Liver (tissue), 3 donors: Measurements from ENCODE around the gene SLC32A1.

Experiments
- JUND ChIP-seq, 2 donors: IDR thresholded peaks; 2 replicates each; pipeline ENCODE4 v1.6.1; 2016; ENCODE audit warnings: antibody characterized with exemption in 2 of 2
- TF ChIP-seq, protein P1 (sequence below): fragments of 150-350 bp; IDR thresholded peaks from 2 replicates; pipeline ENCODE4 v1.5.1; 2017; ENCODE audit warnings: improper control_type of control experiment, low read depth, low read length; ENCODE audit not compliant: missing input control
- TF ChIP-seq, protein P2 (sequence below): IDR thresholded peaks from 2 replicates; pipeline ENCODE4 v1.6.1; 2016; ENCODE audit warnings: antibody characterized with exemption
- TF ChIP-seq, protein P3 (sequence below): IDR thresholded peaks from 2 replicates; pipeline ENCODE4 v1.6.1; 2016; ENCODE audit warnings: antibody characterized with exemption, mild to moderate bottlenecking
- TF ChIP-seq, protein P4 (sequence below): IDR thresholded peaks from 2 replicates; pipeline ENCODE4 v1.6.1; 2016; ENCODE audit warnings: antibody characterized with exemption
- TF ChIP-seq, protein P5 (sequence below): IDR thresholded peaks from 2 replicates; pipeline ENCODE4 v1.6.1; 2016; ENCODE audit warnings: antibody characterized with exemption
- donor health status: healthy.
- donor health status: healthy.

DNA sequence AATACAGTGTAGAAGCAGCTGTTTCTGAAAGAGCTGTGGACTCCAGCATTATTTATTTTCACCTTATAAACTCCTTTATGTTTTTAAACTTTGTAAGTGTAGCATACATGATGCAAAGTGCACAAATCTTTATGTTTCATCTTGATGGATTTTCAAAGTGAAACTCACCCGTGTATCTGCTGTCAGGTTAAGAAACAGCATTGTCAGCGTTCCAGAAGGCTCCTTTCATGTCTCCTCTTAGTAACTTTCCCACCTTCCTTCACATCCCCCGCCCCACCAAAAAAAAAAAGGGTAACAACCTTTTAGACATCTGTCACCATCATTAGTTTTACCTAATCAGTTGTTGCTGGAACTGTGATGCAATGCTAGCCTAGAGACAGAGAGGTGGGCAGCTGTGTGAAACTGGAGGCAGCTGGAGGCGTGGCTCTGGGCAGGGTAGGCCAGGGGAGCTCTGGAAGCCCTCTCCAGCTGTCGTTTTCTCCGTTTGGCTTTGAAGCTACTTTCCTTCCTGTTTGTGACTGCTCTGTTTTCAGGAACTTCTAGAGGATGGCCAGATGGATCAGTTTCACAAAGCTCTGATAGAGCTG, 31.1 kb downstream of the SLC32A1 start:
- TF ChIP-seq, protein P1, sequence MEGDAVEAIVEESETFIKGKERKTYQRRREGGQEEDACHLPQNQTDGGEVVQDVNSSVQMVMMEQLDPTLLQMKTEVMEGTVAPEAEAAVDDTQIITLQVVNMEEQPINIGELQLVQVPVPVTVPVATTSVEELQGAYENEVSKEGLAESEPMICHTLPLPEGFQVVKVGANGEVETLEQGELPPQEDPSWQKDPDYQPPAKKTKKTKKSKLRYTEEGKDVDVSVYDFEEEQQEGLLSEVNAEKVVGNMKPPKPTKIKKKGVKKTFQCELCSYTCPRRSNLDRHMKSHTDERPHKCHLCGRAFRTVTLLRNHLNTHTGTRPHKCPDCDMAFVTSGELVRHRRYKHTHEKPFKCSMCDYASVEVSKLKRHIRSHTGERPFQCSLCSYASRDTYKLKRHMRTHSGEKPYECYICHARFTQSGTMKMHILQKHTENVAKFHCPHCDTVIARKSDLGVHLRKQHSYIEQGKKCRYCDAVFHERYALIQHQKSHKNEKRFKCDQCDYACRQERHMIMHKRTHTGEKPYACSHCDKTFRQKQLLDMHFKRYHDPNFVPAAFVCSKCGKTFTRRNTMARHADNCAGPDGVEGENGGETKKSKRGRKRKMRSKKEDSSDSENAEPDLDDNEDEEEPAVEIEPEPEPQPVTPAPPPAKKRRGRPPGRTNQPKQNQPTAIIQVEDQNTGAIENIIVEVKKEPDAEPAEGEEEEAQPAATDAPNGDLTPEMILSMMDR: no peak
- TF ChIP-seq, protein P2, sequence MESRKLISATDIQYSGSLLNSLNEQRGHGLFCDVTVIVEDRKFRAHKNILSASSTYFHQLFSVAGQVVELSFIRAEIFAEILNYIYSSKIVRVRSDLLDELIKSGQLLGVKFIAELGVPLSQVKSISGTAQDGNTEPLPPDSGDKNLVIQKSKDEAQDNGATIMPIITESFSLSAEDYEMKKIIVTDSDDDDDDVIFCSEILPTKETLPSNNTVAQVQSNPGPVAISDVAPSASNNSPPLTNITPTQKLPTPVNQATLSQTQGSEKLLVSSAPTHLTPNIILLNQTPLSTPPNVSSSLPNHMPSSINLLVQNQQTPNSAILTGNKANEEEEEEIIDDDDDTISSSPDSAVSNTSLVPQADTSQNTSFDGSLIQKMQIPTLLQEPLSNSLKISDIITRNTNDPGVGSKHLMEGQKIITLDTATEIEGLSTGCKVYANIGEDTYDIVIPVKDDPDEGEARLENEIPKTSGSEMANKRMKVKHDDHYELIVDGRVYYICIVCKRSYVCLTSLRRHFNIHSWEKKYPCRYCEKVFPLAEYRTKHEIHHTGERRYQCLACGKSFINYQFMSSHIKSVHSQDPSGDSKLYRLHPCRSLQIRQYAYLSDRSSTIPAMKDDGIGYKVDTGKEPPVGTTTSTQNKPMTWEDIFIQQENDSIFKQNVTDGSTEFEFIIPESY: no peak
- TF ChIP-seq, protein P3, sequence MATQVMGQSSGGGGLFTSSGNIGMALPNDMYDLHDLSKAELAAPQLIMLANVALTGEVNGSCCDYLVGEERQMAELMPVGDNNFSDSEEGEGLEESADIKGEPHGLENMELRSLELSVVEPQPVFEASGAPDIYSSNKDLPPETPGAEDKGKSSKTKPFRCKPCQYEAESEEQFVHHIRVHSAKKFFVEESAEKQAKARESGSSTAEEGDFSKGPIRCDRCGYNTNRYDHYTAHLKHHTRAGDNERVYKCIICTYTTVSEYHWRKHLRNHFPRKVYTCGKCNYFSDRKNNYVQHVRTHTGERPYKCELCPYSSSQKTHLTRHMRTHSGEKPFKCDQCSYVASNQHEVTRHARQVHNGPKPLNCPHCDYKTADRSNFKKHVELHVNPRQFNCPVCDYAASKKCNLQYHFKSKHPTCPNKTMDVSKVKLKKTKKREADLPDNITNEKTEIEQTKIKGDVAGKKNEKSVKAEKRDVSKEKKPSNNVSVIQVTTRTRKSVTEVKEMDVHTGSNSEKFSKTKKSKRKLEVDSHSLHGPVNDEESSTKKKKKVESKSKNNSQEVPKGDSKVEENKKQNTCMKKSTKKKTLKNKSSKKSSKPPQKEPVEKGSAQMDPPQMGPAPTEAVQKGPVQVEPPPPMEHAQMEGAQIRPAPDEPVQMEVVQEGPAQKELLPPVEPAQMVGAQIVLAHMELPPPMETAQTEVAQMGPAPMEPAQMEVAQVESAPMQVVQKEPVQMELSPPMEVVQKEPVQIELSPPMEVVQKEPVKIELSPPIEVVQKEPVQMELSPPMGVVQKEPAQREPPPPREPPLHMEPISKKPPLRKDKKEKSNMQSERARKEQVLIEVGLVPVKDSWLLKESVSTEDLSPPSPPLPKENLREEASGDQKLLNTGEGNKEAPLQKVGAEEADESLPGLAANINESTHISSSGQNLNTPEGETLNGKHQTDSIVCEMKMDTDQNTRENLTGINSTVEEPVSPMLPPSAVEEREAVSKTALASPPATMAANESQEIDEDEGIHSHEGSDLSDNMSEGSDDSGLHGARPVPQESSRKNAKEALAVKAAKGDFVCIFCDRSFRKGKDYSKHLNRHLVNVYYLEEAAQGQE: no peak
- TF ChIP-seq, protein P4, sequence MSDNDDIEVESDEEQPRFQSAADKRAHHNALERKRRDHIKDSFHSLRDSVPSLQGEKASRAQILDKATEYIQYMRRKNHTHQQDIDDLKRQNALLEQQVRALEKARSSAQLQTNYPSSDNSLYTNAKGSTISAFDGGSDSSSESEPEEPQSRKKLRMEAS: no peak
- no peak for TF ChIP-seq JUND (IDR thresholded peaks at IDR 0.05)
- TF ChIP-seq, protein P5, sequence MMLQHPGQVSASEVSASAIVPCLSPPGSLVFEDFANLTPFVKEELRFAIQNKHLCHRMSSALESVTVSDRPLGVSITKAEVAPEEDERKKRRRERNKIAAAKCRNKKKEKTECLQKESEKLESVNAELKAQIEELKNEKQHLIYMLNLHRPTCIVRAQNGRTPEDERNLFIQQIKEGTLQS: no peak
